Fibroblast of the aortic adventitia (primary cell): ENCODE results near the gene ITIH1. TPM values are rescaled to one million over a fixed set of nuclear protein-coding genes. Genes with fewer than 3 reads are reported as not detected.

ENCODE experiments used
- DNase-seq: peaks from one replicate; pipeline ENCODE4 v3.0.0-alpha.2; 2010; ENCODE audit warnings: low read depth
- H3K4me3 ChIP-seq: 2 replicates; pipeline ENCODE4 v1.5.1; 2011; ENCODE audit warnings: low read depth, mild to moderate bottlenecking, control low read depth, low read length, moderate library complexity
- CTCF ChIP-seq: IDR thresholded peaks from 2 replicates; pipeline ENCODE4 v1.5.1; 2011; ENCODE audit warnings: mild to moderate bottlenecking, low read length, control low read depth, inconsistent platforms; ENCODE audit not compliant: insufficient read depth
- total RNA-seq: library from RNA; depleted of rRNA; stranded (reverse); fragments of >200 nt; gene quantifications from 2 replicates; pipeline ENCODE4 v1.2.3, GENCODE V29; 2012; ENCODE audit warnings: low replicate concordance

The ITIH1 gene
- total RNA-seq, 1 donor: not detected

- no peak for TF ChIP-seq CTCF
Observed at GRCh38 chr3:52787672-52788625, 10.6 kb downstream of the ITIH1 start.

GRCh38 chr3:52788890-52789745 lies 11.7 kb downstream of the ITIH1 start:
- DNase-seq: no peak
- no peak overlapping the region for H3K4me3 ChIP-seq
- TF ChIP-seq CTCF: no peak

More at GRCh38 chr3:52787672-52788625, 10.6 kb downstream of the ITIH1 start:
- no peak overlapping the region for H3K4me3 ChIP-seq
- peak; percentile 4 for DNase-seq

- DNase-seq: no peak
- no peak overlapping the region for H3K4me3 ChIP-seq
- no peak for TF ChIP-seq CTCF
Observed at GRCh38 chr3:52789746-52790040, 12.3 kb downstream of the ITIH1 start.

- DNase-seq: no peak
- H3K4me3 ChIP-seq: no peak overlapping the region
- TF ChIP-seq CTCF: no peak
Observed at GRCh38 chr3:52790337-52790736, 12.9 kb downstream of the ITIH1 start.

- no peak for DNase-seq
- no peak overlapping the region for H3K4me3 ChIP-seq
- no peak for TF ChIP-seq CTCF
Observed at GRCh38 chr3:52790741-52791140, 13.3 kb downstream of the ITIH1 start.

- TF ChIP-seq CTCF: no peak
- DNase-seq: no peak
- H3K4me3 ChIP-seq: no peak overlapping the region
Observed at GRCh38 chr3:52791366-52791765, 14.0 kb downstream of the ITIH1 start.
